GM21786 (cell line): Measurements from ENCODE around the gene MTX1.

Experiments used
- ATAC-seq: cut with Tn5 transposase; IDR thresholded peaks from one replicate; pipeline ENCODE4 v1.9.1; 2021; ENCODE audit not compliant: unreplicated experiment

MTX1 gene

GRCh38 chr1:155255243-155256007 lies 46.9 kb downstream of the MTX1 start, which contains the start of gene ENTREP3:
TSS of gene ENTREP3 (minus strand) at chr1:155255483. CDS start at chr1:155254877, 606 bp downstream.
- ATAC-seq = peak; percentile 38

GRCh38 chr1:155256058-155256852 lies 47.8 kb downstream of the MTX1 start:
- no peak for ATAC-seq

GRCh38 chr1:155260276-155260675 lies 51.8 kb downstream of the MTX1 start:
- no peak for ATAC-seq

GRCh38 chr1:155261493-155261851 lies 53.0 kb downstream of the MTX1 start:
- no peak for ATAC-seq

- peak; percentile 92 for ATAC-seq
Observed at GRCh38 chr1:155261852-155262673, 53.6 kb downstream of the MTX1 start, which contains the start of gene SCAMP3. TSS of gene SCAMP3 (minus strand) at chr1:155262360. CDS start at chr1:155262151, 209 bp downstream.

GRCh38 chr1:155263067-155263466 lies 54.6 kb downstream of the MTX1 start:
- no peak for ATAC-seq
